HCEC 1CT (cell line): ENCODE data around the gene NEK4.
A peak's percentile ranks its signal among the peaks of the same experiment; 100 is the strongest.
"Not testable (repeated sequence)": the region's sequence is repeated elsewhere in the genome, so short reads cannot be mapped to it uniquely, and the experiment has no call there.

Experiments
- DNase-seq: peaks from one replicate; pipeline ENCODE4 v3.0.0-alpha.2; 2017

NEK4 gene

GRCh38 chr3:52730681-52731080 lies 40.1 kb downstream of the NEK4 start:
- DNase-seq: no peak

GRCh38 chr3:52728753-52729152 lies 42.0 kb downstream of the NEK4 start:
- DNase-seq: not testable (repeated sequence)

- no peak for DNase-seq
These were observed 46.2 kb downstream of the NEK4 start for GRCh38 chr3:52724511-52724910.

- DNase-seq: no peak
These were observed 46.8 kb downstream of the NEK4 start for GRCh38 chr3:52723935-52724334.

GRCh38 chr3:52722491-52722890 lies 48.2 kb downstream of the NEK4 start:
- no peak for DNase-seq

- DNase-seq: no peak
These were observed 49.1 kb downstream of the NEK4 start for GRCh38 chr3:52721730-52722008.

- DNase-seq: no peak
These were observed 49.6 kb downstream of the NEK4 start for GRCh38 chr3:52721002-52721729.

GRCh38 chr3:52719618-52720017 lies 51.1 kb downstream of the NEK4 start:
- DNase-seq: no peak

- DNase-seq: no peak
These were observed 54.9 kb downstream of the NEK4 start for GRCh38 chr3:52715714-52716305.

GRCh38 chr3:52714335-52715302 lies 56.1 kb downstream of the NEK4 start:
- no peak for DNase-seq

- no peak for DNase-seq
These were observed 58.2 kb downstream of the NEK4 start for GRCh38 chr3:52712291-52713212.

GRCh38 chr3:52710512-52710911 lies 60.2 kb downstream of the NEK4 start:
- no peak for DNase-seq

GRCh38 chr3:52707585-52707984 lies 63.2 kb downstream of the NEK4 start:
- no peak for DNase-seq

- DNase-seq: peak; percentile 89
These were observed 64.8 kb downstream of the NEK4 start, which contains the start of the genes GLT8D1 and SPCS1 for GRCh38 chr3:52705688-52706686. GLT8D1 (minus strand) TSS chr3:52705791; CDS start chr3:52700460, 5,331 bp downstream. SPCS1 (plus strand) TSS chr3:52706106; CDS start chr3:52706247, 141 bp downstream.

- DNase-seq: no peak
These were observed 65.4 kb downstream of the NEK4 start for GRCh38 chr3:52705438-52705687.

- peak; percentile 31 for DNase-seq
These were observed 65.9 kb downstream of the NEK4 start for GRCh38 chr3:52704611-52705437.

GRCh38 chr3:52703341-52703740 lies 67.4 kb downstream of the NEK4 start:
- no peak for DNase-seq

GRCh38 chr3:52697632-52697965 lies 73.1 kb downstream of the NEK4 start:
- DNase-seq: no peak

GRCh38 chr3:52696830-52697631 lies 73.7 kb downstream of the NEK4 start:
- DNase-seq: no peak
